HL-60 (cell line): ENCODE results near the gene RBMS3.

Source experiments
- DNase-seq, 2 experiments: peaks; one replicate each; pipeline ENCODE4 v3.0.0-alpha.2; 2010 to 2020; ENCODE audit warnings: low read depth in 1 of 2, low spot score in 1 of 2
- H3K27ac ChIP-seq: fragments of 250-450 bp; sonication (Bioruptor Pico); replicated peaks from 2 replicates; pipeline ENCODE4 v1.5.1; 2020; ENCODE audit warnings: mild to moderate bottlenecking, moderate library complexity
- H3K27me3 ChIP-seq: fragments of 250-450 bp; sonication (Bioruptor Pico); 2 replicates; pipeline ENCODE4 v1.5.1; 2021; ENCODE audit warnings: mild to moderate bottlenecking, moderate library complexity; ENCODE audit not compliant: insufficient read depth, poor library complexity, severe bottlenecking
- H3K4me3 ChIP-seq: replicated peaks from 2 replicates; pipeline ENCODE4 v1.5.1; 2011; ENCODE audit warnings: mild to moderate bottlenecking, control low read depth, low read length; ENCODE audit not compliant: insufficient read depth
- GABPA ChIP-seq: IDR thresholded peaks from 2 replicates; pipeline ENCODE4 v1.6.1; 2012; ENCODE audit warnings: low read depth
- POLR2AphosphoS5 ChIP-seq: IDR thresholded peaks from 2 replicates; pipeline ENCODE4 v1.6.1; 2012; ENCODE audit warnings: low read depth
- SPI1 ChIP-seq: IDR thresholded peaks from 2 replicates; pipeline ENCODE4 v1.6.1; 2012; ENCODE audit warnings: low read depth, mild to moderate bottlenecking, borderline replicate concordance
- TF ChIP-seq, protein P1 (sequence below): IDR thresholded peaks from one replicate; pipeline ENCODE4 v1.5.1; 2011; ENCODE audit warnings: low read length, control low read depth, inconsistent platforms; ENCODE audit not compliant: insufficient read depth
- TF ChIP-seq, protein P2 (sequence below): IDR thresholded peaks from 2 replicates; pipeline ENCODE4 v1.6.1; 2012; ENCODE audit warnings: low read depth; ENCODE audit not compliant: insufficient replicate concordance

The RBMS3 gene

DNA sequence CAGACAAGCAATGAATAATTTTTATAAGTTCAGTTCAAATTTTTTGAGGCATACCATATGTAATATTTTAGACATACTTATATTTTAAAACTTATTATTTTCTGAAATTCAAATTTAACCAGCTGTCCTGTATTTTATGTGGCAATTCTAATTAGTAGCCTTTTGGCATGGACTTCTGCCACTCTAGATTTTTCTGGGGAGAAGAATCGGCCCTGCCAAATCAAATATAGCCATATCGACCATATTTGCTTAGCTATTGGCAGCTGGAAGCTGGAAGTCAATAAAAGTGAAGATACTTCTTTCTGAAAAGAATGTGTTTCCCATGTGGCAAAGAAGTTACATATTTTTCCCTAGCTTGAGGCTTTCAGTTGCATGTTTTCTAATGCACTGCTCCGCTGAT is 9.4 kb upstream of the RBMS3 start:
- Histone ChIP-seq H3K4me3 (no peak overlapping the region), H3K27me3 (no peaks in the 10 kb centered on the region), H3K27ac (no peak overlapping the region)
- TF ChIP-seq, protein P1, sequence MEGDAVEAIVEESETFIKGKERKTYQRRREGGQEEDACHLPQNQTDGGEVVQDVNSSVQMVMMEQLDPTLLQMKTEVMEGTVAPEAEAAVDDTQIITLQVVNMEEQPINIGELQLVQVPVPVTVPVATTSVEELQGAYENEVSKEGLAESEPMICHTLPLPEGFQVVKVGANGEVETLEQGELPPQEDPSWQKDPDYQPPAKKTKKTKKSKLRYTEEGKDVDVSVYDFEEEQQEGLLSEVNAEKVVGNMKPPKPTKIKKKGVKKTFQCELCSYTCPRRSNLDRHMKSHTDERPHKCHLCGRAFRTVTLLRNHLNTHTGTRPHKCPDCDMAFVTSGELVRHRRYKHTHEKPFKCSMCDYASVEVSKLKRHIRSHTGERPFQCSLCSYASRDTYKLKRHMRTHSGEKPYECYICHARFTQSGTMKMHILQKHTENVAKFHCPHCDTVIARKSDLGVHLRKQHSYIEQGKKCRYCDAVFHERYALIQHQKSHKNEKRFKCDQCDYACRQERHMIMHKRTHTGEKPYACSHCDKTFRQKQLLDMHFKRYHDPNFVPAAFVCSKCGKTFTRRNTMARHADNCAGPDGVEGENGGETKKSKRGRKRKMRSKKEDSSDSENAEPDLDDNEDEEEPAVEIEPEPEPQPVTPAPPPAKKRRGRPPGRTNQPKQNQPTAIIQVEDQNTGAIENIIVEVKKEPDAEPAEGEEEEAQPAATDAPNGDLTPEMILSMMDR = no peak
- TF ChIP-seq POLR2AphosphoS5 (no peak), SPI1 (no peak), GABPA (no peak)
- TF ChIP-seq, protein P2, sequence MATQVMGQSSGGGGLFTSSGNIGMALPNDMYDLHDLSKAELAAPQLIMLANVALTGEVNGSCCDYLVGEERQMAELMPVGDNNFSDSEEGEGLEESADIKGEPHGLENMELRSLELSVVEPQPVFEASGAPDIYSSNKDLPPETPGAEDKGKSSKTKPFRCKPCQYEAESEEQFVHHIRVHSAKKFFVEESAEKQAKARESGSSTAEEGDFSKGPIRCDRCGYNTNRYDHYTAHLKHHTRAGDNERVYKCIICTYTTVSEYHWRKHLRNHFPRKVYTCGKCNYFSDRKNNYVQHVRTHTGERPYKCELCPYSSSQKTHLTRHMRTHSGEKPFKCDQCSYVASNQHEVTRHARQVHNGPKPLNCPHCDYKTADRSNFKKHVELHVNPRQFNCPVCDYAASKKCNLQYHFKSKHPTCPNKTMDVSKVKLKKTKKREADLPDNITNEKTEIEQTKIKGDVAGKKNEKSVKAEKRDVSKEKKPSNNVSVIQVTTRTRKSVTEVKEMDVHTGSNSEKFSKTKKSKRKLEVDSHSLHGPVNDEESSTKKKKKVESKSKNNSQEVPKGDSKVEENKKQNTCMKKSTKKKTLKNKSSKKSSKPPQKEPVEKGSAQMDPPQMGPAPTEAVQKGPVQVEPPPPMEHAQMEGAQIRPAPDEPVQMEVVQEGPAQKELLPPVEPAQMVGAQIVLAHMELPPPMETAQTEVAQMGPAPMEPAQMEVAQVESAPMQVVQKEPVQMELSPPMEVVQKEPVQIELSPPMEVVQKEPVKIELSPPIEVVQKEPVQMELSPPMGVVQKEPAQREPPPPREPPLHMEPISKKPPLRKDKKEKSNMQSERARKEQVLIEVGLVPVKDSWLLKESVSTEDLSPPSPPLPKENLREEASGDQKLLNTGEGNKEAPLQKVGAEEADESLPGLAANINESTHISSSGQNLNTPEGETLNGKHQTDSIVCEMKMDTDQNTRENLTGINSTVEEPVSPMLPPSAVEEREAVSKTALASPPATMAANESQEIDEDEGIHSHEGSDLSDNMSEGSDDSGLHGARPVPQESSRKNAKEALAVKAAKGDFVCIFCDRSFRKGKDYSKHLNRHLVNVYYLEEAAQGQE = no peak
- no peak for DNase-seq

DNA sequence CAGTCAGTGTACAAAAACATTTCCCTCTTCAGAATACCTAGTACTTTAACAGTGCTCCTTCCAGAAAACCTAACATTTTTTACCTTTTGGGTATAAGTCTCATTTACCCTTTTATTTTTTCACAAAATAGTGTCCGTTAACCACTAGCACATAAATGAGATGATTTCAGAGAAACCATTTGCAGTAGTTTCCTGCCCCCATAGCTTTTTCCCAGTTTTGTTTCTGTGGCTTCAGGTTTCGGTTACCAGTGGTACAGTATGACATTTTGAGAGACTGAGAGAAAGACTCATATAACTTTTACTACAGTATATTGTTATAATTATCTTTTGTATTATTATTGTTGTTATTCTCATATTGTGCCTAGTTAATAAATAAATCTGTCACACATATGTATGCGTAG is 6.2 kb upstream of the RBMS3 start:
- TF ChIP-seq, protein P2 = no peak
- TF ChIP-seq GABPA = no peak
- no peak for TF ChIP-seq POLR2AphosphoS5
- H3K27ac ChIP-seq = no peak overlapping the region
- no peak for DNase-seq
- no peaks in the 10 kb centered on the region for H3K27me3 ChIP-seq
- no peak overlapping the region for H3K4me3 ChIP-seq

DNA sequence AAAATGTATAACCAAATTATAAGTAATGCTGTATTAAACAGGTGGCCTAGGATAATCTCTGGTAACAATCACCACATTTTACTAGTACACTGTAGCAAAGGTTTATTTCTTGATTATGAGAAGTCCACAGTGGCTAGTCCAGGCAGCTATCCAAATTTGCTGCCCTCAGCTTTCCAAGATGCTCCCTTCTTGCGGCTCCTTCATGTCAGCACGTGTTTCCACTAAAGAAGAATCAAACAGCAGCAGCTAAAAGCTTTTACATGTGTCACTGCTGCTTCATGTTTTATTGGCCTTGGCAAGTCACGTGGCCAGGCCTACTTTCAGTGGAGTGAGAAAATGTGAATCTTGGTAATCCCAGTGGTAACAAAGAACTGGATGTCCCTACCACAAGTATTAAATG is 5.6 kb upstream of the RBMS3 start:
- H3K27me3 ChIP-seq = no peaks in the 10 kb centered on the region
- no peak overlapping the region for H3K27ac ChIP-seq
- H3K4me3 ChIP-seq = no peak overlapping the region
- DNase-seq = no peak
- TF ChIP-seq, protein P1 = no peak
- no peak for TF ChIP-seq GABPA
- TF ChIP-seq, protein P2 = no peak
- no peak for TF ChIP-seq POLR2AphosphoS5
- TF ChIP-seq SPI1 = no peak

DNA sequence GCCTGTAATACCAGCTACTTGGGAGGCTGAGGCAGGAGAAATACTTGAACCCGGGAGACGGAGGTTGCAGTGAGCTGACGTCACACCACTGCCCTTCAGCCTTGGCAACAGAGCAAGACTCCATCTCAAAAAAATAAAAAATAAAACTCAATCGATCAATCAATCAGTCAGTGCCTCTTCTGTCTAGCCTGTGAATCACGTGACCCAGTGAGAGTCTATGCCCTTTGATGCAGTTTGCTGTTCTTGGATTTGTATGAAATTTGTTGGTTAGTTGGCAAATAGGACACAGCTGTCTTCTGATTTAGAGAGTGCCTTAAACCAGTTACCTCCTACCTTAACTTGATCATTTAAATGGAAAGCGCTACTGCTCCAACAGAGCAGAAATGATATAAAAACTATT is 3.6 kb upstream of the RBMS3 start:
- Histone ChIP-seq H3K4me3 (no peak overlapping the region), H3K27ac (no peak overlapping the region), H3K27me3 (no peaks in the 10 kb centered on the region)
- TF ChIP-seq, protein P2 = no peak
- TF ChIP-seq GABPA (no peak), POLR2AphosphoS5 (no peak), SPI1 (no peak)
- TF ChIP-seq, protein P1 = no peak
- no peak for DNase-seq
